VCaP (cell line): ENCODE results near the gene DAPK1.

Source experiments
- H3K27ac ChIP-seq: fragments of 450-650 bp; 2 replicates; pipeline ENCODE4 v1.5.1; 2017
- TF ChIP-seq, protein P1 (sequence below): fragments of 450-650 bp; conservative IDR thresholded peaks from 2 replicates; pipeline ENCODE4 v1.5.1; 2017; ENCODE audit warnings: mild to moderate bottlenecking, moderate library complexity

Gene DAPK1

GRCh38 chr9:87498811-87499360 is 1.2 kb downstream of the DAPK1 start:
- TF ChIP-seq, protein P1, sequence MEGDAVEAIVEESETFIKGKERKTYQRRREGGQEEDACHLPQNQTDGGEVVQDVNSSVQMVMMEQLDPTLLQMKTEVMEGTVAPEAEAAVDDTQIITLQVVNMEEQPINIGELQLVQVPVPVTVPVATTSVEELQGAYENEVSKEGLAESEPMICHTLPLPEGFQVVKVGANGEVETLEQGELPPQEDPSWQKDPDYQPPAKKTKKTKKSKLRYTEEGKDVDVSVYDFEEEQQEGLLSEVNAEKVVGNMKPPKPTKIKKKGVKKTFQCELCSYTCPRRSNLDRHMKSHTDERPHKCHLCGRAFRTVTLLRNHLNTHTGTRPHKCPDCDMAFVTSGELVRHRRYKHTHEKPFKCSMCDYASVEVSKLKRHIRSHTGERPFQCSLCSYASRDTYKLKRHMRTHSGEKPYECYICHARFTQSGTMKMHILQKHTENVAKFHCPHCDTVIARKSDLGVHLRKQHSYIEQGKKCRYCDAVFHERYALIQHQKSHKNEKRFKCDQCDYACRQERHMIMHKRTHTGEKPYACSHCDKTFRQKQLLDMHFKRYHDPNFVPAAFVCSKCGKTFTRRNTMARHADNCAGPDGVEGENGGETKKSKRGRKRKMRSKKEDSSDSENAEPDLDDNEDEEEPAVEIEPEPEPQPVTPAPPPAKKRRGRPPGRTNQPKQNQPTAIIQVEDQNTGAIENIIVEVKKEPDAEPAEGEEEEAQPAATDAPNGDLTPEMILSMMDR = no peak

DNA sequence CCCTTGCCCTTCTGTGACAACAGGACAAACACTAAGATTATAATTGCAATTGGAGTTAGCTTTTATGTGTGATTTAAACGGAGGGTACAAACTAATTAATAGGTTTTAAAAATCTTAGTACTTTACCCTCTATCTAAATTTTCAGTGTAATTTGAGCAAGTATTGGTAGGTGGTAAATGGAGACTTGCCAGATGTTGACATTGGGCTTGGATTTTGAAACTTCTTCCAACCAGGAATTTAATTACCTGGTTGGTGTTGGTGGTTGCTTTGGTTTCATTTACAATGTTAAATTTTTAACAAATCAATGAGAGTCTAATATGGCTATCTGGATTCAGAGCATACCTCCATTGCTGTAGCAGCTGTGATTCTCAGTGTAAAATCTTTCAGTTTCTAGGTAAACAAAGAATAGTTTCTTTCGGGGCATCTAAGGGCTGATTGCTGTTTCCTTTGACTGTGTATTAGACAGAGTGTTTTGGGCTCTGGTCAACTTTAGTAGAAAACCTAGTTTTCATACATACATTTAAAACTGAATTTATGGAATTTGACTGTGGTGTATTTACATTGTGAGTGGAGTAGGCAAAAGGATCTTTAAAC is 1.9 kb downstream of the DAPK1 start:
- peak overlapping the region; percentile 88 for H3K27ac ChIP-seq
- TF ChIP-seq, protein P1 = no peak

More at GRCh38 chr9:87498811-87499360, 1.2 kb downstream of the DAPK1 start:
- peak overlapping the region; percentile 88 for H3K27ac ChIP-seq

DNA sequence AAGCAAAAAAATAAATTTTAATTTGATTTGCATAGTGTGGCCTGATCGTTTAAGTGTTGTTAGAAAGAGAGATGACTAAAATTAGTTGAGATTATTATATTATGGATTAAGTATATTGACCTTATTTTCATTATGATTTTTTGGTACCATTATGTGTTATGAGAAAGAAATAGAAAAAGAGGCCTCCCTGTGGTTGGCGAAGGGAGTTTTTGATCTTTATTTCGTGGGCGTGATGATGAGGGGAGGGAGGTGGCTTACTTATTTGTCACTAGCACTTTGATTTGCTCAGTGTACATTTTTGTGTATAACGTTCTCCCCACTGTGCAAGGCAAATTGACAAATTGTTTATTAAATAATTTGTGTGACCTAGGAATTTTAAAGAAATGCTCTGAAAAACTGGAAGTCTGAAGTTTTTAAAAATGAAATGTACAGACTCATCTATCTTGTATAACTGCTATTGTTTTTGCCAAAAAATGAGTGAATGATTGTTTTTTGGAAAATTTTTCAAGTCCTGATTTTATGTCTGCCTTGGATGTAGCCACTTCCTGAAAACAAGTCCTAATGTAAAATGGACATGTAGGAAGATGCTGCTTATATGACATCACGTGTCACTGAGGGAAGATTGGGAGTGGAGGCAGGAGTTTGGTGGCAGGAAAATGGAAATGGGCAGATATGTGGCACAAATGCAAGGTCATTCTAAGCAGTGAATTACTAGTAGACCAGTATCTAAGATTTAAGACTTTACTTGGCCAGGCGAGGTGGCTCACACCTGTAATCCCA is 3.0 kb downstream of the DAPK1 start:
- H3K27ac ChIP-seq = peak overlapping the region; percentile 88
- TF ChIP-seq, protein P1 = peak; percentile 25; the same call in 1 of the 2 replicates

GRCh38 chr9:87501271-87501656 is 3.6 kb downstream of the DAPK1 start:
- peak overlapping the region; percentile 88 for H3K27ac ChIP-seq

GRCh38 chr9:87501806-87502205 is 4.1 kb downstream of the DAPK1 start:
- TF ChIP-seq, protein P1 = no peak
- peak overlapping the region; percentile 88 for H3K27ac ChIP-seq

GRCh38 chr9:87502391-87503221 is 4.9 kb downstream of the DAPK1 start:
- peak overlapping the region; percentile 88 for H3K27ac ChIP-seq

GRCh38 chr9:87503430-87503829 is 5.8 kb downstream of the DAPK1 start:
- TF ChIP-seq, protein P1 = no peak

More at GRCh38 chr9:87502391-87503221, 4.9 kb downstream of the DAPK1 start:
- TF ChIP-seq, protein P1 = no peak

More at GRCh38 chr9:87503430-87503829, 5.8 kb downstream of the DAPK1 start:
- H3K27ac ChIP-seq = peak overlapping the region; percentile 88
